ENCODE results near the gene POLD4.

The POLD4 gene

GRCh38 chr11:67370351-67371076 is 17.2 kb upstream of the POLD4 start:
- no peak for DNase-seq

- DNase-seq, result no peak
Observed at GRCh38 chr11:67369801-67370284, 16.5 kb upstream of the POLD4 start.

- no peak for DNase-seq
Observed at GRCh38 chr11:67369275-67369674, 15.9 kb upstream of the POLD4 start.

GRCh38 chr11:67368621-67369020 is 15.3 kb upstream of the POLD4 start:
- DNase-seq, result no peak

GRCh38 chr11:67367761-67368227 is 14.4 kb upstream of the POLD4 start:
- no peak for DNase-seq

GRCh38 chr11:67366961-67367760 is 13.8 kb upstream of the POLD4 start:
- DNase-seq, result no peak

GRCh38 chr11:67366546-67366945 is 13.2 kb upstream of the POLD4 start:
- no peak for DNase-seq

GRCh38 chr11:67365736-67366444 is 12.5 kb upstream of the POLD4 start:
- no peak for DNase-seq

- DNase-seq, result no peak
Observed at GRCh38 chr11:67364783-67365722, 11.7 kb upstream of the POLD4 start.

- DNase-seq, result no peak
Observed at GRCh38 chr11:67364169-67364568, 10.8 kb upstream of the POLD4 start.

GRCh38 chr11:67357831-67358670 is 4.7 kb upstream of the POLD4 start:
- no peak for DNase-seq

GRCh38 chr11:67356864-67357561 is 3.7 kb upstream of the POLD4 start:
- no peak for DNase-seq

GRCh38 chr11:67356387-67356863 is 3.1 kb upstream of the POLD4 start:
- no peak for DNase-seq

- DNase-seq, result no peak
Observed at GRCh38 chr11:67355794-67356386, 2.5 kb upstream of the POLD4 start.

- no peak for DNase-seq
Observed at GRCh38 chr11:67355023-67355793, 1.9 kb upstream of the POLD4 start.

GRCh38 chr11:67354075-67355022 is 1.0 kb upstream of the POLD4 start:
- DNase-seq, result no peak

GRCh38 chr11:67352546-67353316 is 615 bp downstream of the POLD4 start:
- peak; percentile 55 for DNase-seq

Data from activated gamma-delta T cell (primary cell).